Activated CD4-positive, alpha-beta T cell treated with anti-CD3 and anti-CD28 coated beads, Interleukin-2, amount 10 ng/mL, durations not matched to agents 7 days and 5 days (primary cell): ENCODE measurements around the gene MED12L. TPM values are rescaled to one million over a fixed set of nuclear protein-coding genes. Genes with fewer than 3 reads are reported as not detected.

Experiments used
- CTCF ChIA-PET: fragments of 350-600 bp; sonication (Branson Sonifier 250); formaldehyde crosslinking; loops from one replicate; lab custom pipeline; 2021; ENCODE audit warnings: antibody characterized with exemption; lab: Charles Lee
- POLR2A ChIA-PET: fragments of 350-600 bp; sonication (Branson Sonifier 250); formaldehyde crosslinking; loops from one replicate; lab custom pipeline; 2021; ENCODE audit warnings: antibody characterized with exemption; lab: Charles Lee
- DNase-seq: peaks from one replicate; pipeline ENCODE4 v3.0.0-alpha.2; 2020
- H3K27ac Mint-ChIP-seq: one replicate; pipeline ENCODE4 v1.8.0; 2021; ENCODE audit warnings: mild to moderate bottlenecking, moderate library complexity, mixed read lengths
- H3K27me3 Mint-ChIP-seq: one replicate; pipeline ENCODE4 v1.8.0; 2021; ENCODE audit warnings: mixed read lengths
- H3K36me3 Mint-ChIP-seq: one replicate; pipeline ENCODE4 v1.8.0; 2021; ENCODE audit warnings: low read depth, mixed read lengths
- H3K4me1 Mint-ChIP-seq: one replicate; pipeline ENCODE4 v1.8.0; 2021; ENCODE audit warnings: mixed read lengths
- H3K4me3 Mint-ChIP-seq: one replicate; pipeline ENCODE4 v1.8.0; 2021; ENCODE audit warnings: mild to moderate bottlenecking, moderate library complexity, mixed read lengths
- H3K9me3 Mint-ChIP-seq: one replicate; pipeline ENCODE4 v1.8.0; 2021; ENCODE audit warnings: mixed read lengths
- total RNA-seq, 2 experiments: library from RNA; stranded (reverse); gene quantifications; one replicate each; pipeline ENCODE4 v1.2.3, GENCODE V29; 2021

The MED12L gene
- total RNA-seq, 2 experiments from 2014 or later = 0.35 to 0.92 TPM

- Mint-ChIP-seq H3K4me3 (no peak overlapping the region), H3K4me1 (no peaks in the 10 kb centered on the region), H3K27ac (no peak overlapping the region), H3K36me3 (no peaks in the 10 kb centered on the region), H3K27me3 (peaks cover 11% of the 10 kb centered on the region), H3K9me3 (no peaks in the 10 kb centered on the region)
- POLR2A ChIA-PET = no interaction called here
- no peak for DNase-seq
- CTCF ChIA-PET = interaction anchor here (1.6 kb wide), 1 partner anchor 14 kb away, joined by 7 read pairs; no protein-coding TSS in a partner anchor
Observed at GRCh38 chr3:151123827-151124226, 38.4 kb downstream of the MED12L start.

DNA sequence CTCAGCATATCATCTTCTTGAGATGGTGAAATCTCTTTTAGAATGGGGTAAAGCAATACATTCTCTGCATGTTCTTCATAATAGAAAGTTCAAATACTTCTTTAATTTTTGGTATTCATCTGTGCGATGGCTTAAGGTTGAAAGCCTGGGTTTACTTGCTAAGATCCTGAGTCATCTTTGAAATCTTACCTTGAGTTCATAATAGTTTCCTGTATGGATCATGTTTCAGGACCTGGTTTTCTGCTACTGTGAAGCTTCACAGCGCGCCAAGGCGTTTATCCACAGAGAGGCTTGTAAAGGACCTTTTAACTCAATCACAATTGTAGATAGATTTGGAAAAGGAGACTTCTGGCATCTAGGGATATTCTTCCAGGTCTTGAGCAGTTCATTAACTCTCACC lies 39.0 kb downstream of the MED12L start:
- CTCF ChIA-PET = no interaction called here
- DNase-seq = no peak
- H3K36me3 Mint-ChIP-seq = no peaks in the 10 kb centered on the region
- no peaks in the 10 kb centered on the region for H3K4me1 Mint-ChIP-seq
- peaks cover 8% of the 10 kb centered on the region for H3K27me3 Mint-ChIP-seq
- no peak overlapping the region for H3K4me3 Mint-ChIP-seq
- POLR2A ChIA-PET = no interaction called here
- H3K9me3 Mint-ChIP-seq = no peaks in the 10 kb centered on the region
- no peak overlapping the region for H3K27ac Mint-ChIP-seq

DNA sequence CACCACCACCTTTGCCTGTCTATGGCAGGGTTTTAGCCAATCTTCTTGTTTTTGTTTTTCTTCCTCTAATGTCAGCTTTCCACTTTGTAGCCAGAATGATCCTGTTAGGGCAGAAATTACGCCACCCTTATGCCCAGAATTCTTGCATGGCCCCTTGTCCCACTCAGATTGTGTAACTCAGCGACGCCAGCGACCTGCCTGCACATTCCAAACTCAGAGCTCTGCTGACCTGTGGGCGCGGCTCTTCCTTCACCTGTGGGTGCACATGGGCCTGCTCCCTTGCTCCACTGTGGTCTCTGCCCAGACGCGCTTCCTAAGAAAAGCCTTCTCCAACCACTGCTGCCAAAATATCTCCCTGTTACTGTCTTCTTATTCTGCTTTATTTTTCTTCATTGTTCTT lies 45.0 kb downstream of the MED12L start:
- no peak overlapping the region for H3K4me3 Mint-ChIP-seq
- H3K9me3 Mint-ChIP-seq = no peaks in the 10 kb centered on the region
- H3K4me1 Mint-ChIP-seq = peaks cover 16% of the 10 kb centered on the region
- H3K27ac Mint-ChIP-seq = no peak overlapping the region
- H3K36me3 Mint-ChIP-seq = no peaks in the 10 kb centered on the region
- POLR2A ChIA-PET = no interaction called here
- CTCF ChIA-PET = no interaction called here
- no peak for DNase-seq
- H3K27me3 Mint-ChIP-seq = peaks cover 10% of the 10 kb centered on the region

- POLR2A ChIA-PET = no interaction called here
- CTCF ChIA-PET = interaction anchor here (0.6 to 1.0 kb wide), 3 partner anchors 50 to 961 kb away, joined by 3 read pairs; no protein-coding TSS in a partner anchor
- Mint-ChIP-seq H3K36me3 (no peaks in the 10 kb centered on the region), H3K4me3 (no peak overlapping the region), H3K9me3 (no peaks in the 10 kb centered on the region), H3K4me1 (peaks cover 30% of the 10 kb centered on the region), H3K27ac (peak overlapping the region; percentile 37), H3K27me3 (peaks cover 10% of the 10 kb centered on the region)
- DNase-seq = no peak
Observed at GRCh38 chr3:151133175-151133574, 47.7 kb downstream of the MED12L start.

DNA sequence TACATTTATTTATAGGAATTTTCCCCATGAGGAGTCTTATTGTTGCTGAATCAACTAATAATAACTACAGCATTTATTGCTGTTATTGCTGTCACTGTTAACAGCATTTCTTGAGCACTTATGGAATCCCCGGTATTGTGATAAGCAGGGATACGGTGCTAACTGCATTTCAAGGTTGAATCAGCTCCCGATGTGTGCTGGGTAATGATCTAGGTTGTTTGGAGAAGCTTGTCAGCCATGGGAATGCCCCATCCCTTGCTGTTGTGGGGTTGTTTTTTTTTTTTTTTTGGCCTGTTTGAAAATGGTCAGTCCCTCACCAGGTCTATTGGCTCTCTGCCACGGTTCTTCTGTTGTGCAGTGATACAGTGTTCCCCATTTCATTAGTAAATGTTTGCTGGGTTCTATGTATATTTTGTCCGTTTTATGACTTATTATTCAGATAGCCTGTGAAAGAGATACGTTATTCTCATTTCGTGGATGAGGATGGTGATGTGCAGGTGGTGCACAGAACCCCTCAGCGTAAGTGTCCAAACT lies 48.5 kb downstream of the MED12L start:
- POLR2A ChIA-PET = no interaction called here
- Mint-ChIP-seq H3K27me3 (peaks cover 10% of the 10 kb centered on the region), H3K4me3 (no peak overlapping the region), H3K4me1 (peaks cover 30% of the 10 kb centered on the region), H3K9me3 (no peaks in the 10 kb centered on the region), H3K36me3 (no peaks in the 10 kb centered on the region), H3K27ac (no peak overlapping the region)
- CTCF ChIA-PET = interaction anchor here (0.6 to 2.8 kb wide), 3 partner anchors 48 to 962 kb away, joined by 3 to 6 read pairs (median 3); no protein-coding TSS in a partner anchor
- no peak for DNase-seq

DNA sequence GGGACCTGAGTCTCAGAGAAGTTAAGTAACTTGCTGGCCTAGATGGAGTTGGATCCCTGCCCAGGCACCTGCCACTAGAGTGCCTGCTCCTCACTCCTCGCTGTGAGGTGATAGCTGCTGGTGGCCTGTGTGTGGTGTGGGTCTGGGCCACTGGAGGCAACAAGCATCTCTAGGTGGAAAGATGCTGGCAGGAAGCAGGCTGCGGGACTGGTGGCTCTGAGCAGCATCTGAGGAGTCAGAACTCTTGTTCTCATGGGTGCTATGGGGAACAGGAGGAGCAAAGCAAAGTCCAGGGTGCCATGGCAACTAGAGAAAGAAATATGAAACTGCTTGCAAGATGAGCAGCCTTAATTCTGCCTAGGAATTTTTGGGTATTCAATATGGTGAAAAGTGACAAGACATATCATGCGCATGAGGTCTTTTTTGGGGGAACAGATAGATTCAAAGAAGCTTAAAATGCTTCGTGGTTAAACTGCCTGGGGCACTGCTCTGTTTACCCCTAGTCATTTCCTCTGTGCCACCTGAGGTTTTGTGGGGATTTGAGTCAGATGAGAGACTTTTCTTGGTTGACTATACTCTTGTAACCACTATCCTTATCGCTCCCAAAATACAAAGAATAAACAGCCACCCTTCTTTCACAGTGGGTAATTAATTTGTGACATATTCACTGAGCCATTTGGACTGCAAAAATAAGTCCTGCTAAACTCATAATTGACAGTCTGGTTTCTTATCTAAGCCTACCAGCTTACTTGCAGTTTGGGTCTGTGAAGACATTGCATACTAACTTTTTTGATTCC lies 50.3 kb downstream of the MED12L start:
- ChIA-PET POLR2A (no interaction called here), CTCF (interaction anchor here (0.6 to 2.8 kb wide), 5 partner anchors 9 to 192 kb away, joined by 3 to 8 read pairs (median 3); partner anchors contain the start of genes GPR171 and MED12L)
- peaks cover 6% of the 10 kb centered on the region for H3K27me3 Mint-ChIP-seq
- peak; percentile 69 for DNase-seq
- H3K9me3 Mint-ChIP-seq = no peaks in the 10 kb centered on the region
- peaks cover 30% of the 10 kb centered on the region for H3K4me1 Mint-ChIP-seq
- H3K36me3 Mint-ChIP-seq = no peaks in the 10 kb centered on the region
- H3K27ac Mint-ChIP-seq = peak overlapping the region; percentile 87
- peak overlapping the region; percentile 0 for H3K4me3 Mint-ChIP-seq

GRCh38 chr3:151142929-151143328 lies 57.5 kb downstream of the MED12L start:
- ChIA-PET CTCF (interaction anchor here (0.6 to 1.5 kb wide), 5 partner anchors 25 to 185 kb away, joined by 3 to 4 read pairs (median 3); partner anchors contain the start of gene MED12L), POLR2A (no interaction called here)
- Mint-ChIP-seq H3K27ac (no peak overlapping the region), H3K4me3 (no peak overlapping the region), H3K4me1 (no peaks in the 10 kb centered on the region), H3K27me3 (peaks cover 13% of the 10 kb centered on the region), H3K9me3 (no peaks in the 10 kb centered on the region), H3K36me3 (no peaks in the 10 kb centered on the region)
- DNase-seq = no peak

- no peak overlapping the region for H3K27ac Mint-ChIP-seq
- no peak for DNase-seq
- ChIA-PET CTCF (interaction anchor here (0.8 to 1.4 kb wide), 2 partner anchors 23 to 137 kb away, joined by 3 read pairs; no protein-coding TSS in a partner anchor), POLR2A (no interaction called here)
- no peaks in the 10 kb centered on the region for H3K36me3 Mint-ChIP-seq
- H3K27me3 Mint-ChIP-seq = peaks cover 13% of the 10 kb centered on the region
- H3K9me3 Mint-ChIP-seq = no peaks in the 10 kb centered on the region
- no peaks in the 10 kb centered on the region for H3K4me1 Mint-ChIP-seq
- H3K4me3 Mint-ChIP-seq = no peak overlapping the region
Observed at GRCh38 chr3:151144016-151144415, 58.6 kb downstream of the MED12L start.

GRCh38 chr3:151144760-151145159 lies 59.3 kb downstream of the MED12L start:
- H3K27ac Mint-ChIP-seq = no peak overlapping the region
- H3K4me3 Mint-ChIP-seq = no peak overlapping the region
- ChIA-PET CTCF (interaction anchor here (0.7 to 1.9 kb wide), 4 partner anchors 59 to 204 kb away, joined by 3 to 4 read pairs (median 3); partner anchors contain the start of gene MED12L), POLR2A (no interaction called here)
- DNase-seq = no peak
- H3K36me3 Mint-ChIP-seq = no peaks in the 10 kb centered on the region
- no peaks in the 10 kb centered on the region for H3K9me3 Mint-ChIP-seq
- H3K4me1 Mint-ChIP-seq = no peaks in the 10 kb centered on the region
- H3K27me3 Mint-ChIP-seq = peaks cover 13% of the 10 kb centered on the region

- peaks cover 13% of the 10 kb centered on the region for H3K27me3 Mint-ChIP-seq
- H3K4me1 Mint-ChIP-seq = no peaks in the 10 kb centered on the region
- no peak for DNase-seq
- CTCF ChIA-PET = interaction anchor here (0.6 to 1.9 kb wide), 10 partner anchors 9 to 358 kb away, joined by 3 to 5 read pairs (median 3); partner anchors contain the start of gene MED12L
- H3K4me3 Mint-ChIP-seq = no peak overlapping the region
- no peaks in the 10 kb centered on the region for H3K9me3 Mint-ChIP-seq
- POLR2A ChIA-PET = no interaction called here
- H3K36me3 Mint-ChIP-seq = no peaks in the 10 kb centered on the region
- H3K27ac Mint-ChIP-seq = no peak overlapping the region
Observed at GRCh38 chr3:151145713-151146070, 60.2 kb downstream of the MED12L start.

DNA sequence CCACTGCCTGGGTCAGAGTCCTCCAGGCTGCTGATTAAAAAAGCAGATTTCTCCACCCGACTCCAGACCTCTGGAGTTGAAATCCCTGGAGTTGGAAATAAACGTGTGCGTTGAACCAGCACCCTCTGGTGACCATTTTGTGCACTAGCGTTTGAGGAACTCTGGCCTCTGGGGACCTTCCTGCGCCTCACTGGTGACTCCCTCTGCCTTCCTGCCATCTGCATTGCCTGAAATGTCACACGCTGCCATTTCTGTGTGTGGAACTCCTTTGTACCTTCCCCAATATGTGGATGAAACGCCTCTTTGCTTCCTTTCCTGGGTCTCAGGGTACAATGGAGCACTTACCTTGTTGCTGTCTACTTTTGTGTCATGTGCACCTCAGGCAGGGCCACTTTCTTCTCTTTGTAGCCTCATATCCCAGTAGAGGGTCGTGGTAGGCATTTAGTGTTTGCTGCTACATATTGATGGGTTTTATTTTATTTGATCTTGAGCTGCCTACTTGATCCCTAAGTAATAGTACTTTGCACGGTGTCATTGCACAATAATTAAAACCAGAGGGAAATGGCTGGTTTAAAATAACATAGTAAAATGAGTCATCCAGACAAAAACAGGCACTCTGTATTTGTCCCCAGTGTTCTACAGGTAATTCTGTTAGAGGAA lies 60.7 kb downstream of the MED12L start:
- ChIA-PET POLR2A (no interaction called here), CTCF (interaction anchor here (0.6 to 1.9 kb wide), 10 partner anchors 9 to 359 kb away, joined by 3 to 5 read pairs (median 3); partner anchors contain the start of gene MED12L)
- Mint-ChIP-seq H3K9me3 (no peaks in the 10 kb centered on the region), H3K4me3 (no peak overlapping the region), H3K36me3 (no peaks in the 10 kb centered on the region), H3K27ac (no peak overlapping the region), H3K27me3 (peaks cover 13% of the 10 kb centered on the region), H3K4me1 (no peaks in the 10 kb centered on the region)
- DNase-seq = peak; percentile 64

GRCh38 chr3:151146731-151147091 lies 61.2 kb downstream of the MED12L start:
- Mint-ChIP-seq H3K4me1 (no peaks in the 10 kb centered on the region), H3K4me3 (no peak overlapping the region), H3K36me3 (no peaks in the 10 kb centered on the region), H3K9me3 (no peaks in the 10 kb centered on the region), H3K27me3 (peaks cover 13% of the 10 kb centered on the region), H3K27ac (no peak overlapping the region)
- no peak for DNase-seq
- POLR2A ChIA-PET = no interaction called here
- CTCF ChIA-PET = interaction anchor here (1.2 to 1.5 kb wide), 4 partner anchors 9 to 359 kb away, joined by 3 to 5 read pairs (median 4); no protein-coding TSS in a partner anchor
